ENCODE results near the gene NTN4. TPM values are rescaled to one million over a fixed set of nuclear protein-coding genes. Genes with fewer than 3 reads are reported as not detected.

NTN4 gene
- total RNA-seq, 1 experiment from 2014 or later, result 0.17 TPM

- Histone ChIP-seq H3K27ac (ENCODE audit: insufficient read length, low read depth, low read length) (no peak overlapping the region), H3K4me2 (ENCODE audit: insufficient read depth, insufficient read length, low read length) (no peak overlapping the region), H3K14ac (ENCODE audit: insufficient read depth, low read length) (no peak overlapping the region), H3K18ac (ENCODE audit: insufficient read length, low read depth, low read length) (no peak overlapping the region), H4K20me1 (ENCODE audit: control insufficient read depth, insufficient read depth, insufficient read length) (no peaks in the 10 kb centered on the region), H3K23ac (ENCODE audit: insufficient read length, low read depth, low read length) (no peak overlapping the region), H2BK5ac (ENCODE audit: insufficient read length, low read length) (no peak overlapping the region), H3T11ph (ENCODE audit: low read length) (no peak overlapping the region), H2AK5ac (ENCODE audit: insufficient read length, low read length) (no peak overlapping the region), H3K9me3 (ENCODE audit: control insufficient read depth, low read depth, low read length) (no peaks in the 10 kb centered on the region), H2BK12ac (ENCODE audit: insufficient read length, low read depth, low read length) (no peak overlapping the region), H4K5ac (ENCODE audit: insufficient read length, low read depth, low read length) (no peak overlapping the region), H3K56ac (ENCODE audit: insufficient read length, low read depth, low read length) (no peak overlapping the region), H3K27me3 (ENCODE audit: insufficient read depth, low read length) (no peaks in the 10 kb centered on the region), H3K4ac (ENCODE audit: low read depth, low read length) (no peak overlapping the region), H2AFZ (ENCODE audit: low read length) (no peak overlapping the region), H3K79me2 (ENCODE audit: insufficient read depth, low read length) (no peaks in the 10 kb centered on the region), H3K79me1 (ENCODE audit: insufficient read depth, low read depth, low read length, poor library complexity, severe bottlenecking) (no peaks in the 10 kb centered on the region), H2BK15ac (ENCODE audit: low read depth, low read length) (no peak overlapping the region), H4K8ac (replicated peaks; ENCODE audit: insufficient read length, low read depth, low read length) (no peak overlapping the region), H3K23me2 (ENCODE audit: insufficient read length, low read depth, low read length, poor library complexity, severe bottlenecking) (no peaks in the 10 kb centered on the region), H2BK20ac (ENCODE audit: low read depth, low read length, poor library complexity, severe bottlenecking) (no peak overlapping the region), H4K91ac (ENCODE audit: insufficient read length, low read depth, low read length) (no peak overlapping the region), H3K4me1 (ENCODE audit: insufficient read depth, low read length) (no peaks in the 10 kb centered on the region), H3K9ac (ENCODE audit: extremely low read depth, insufficient read length, low read length) (no peak overlapping the region), H2BK120ac (ENCODE audit: low read depth, low read length, poor library complexity, severe bottlenecking) (no peak overlapping the region)
- Mint-ChIP-seq H3K27ac (no peak overlapping the region), H3K36me3 (ENCODE audit: insufficient read depth in 1 of 3, low read depth in 3 of 3) (no peaks in the 10 kb centered on the region; a peak in 2 of 7 replicates), H3K4me3 (no peak overlapping the region), H3K4me1 (no peaks in the 10 kb centered on the region), H3K9me3 (peaks cover 3 to 7% of the 10 kb centered on the region in 2 experiments; a peak in 3 of 5 replicates), H3K27me3 (ENCODE audit: low read depth) (no peaks in the 10 kb centered on the region)
- WGBS (ENCODE audit: extremely low coverage, insufficient read length, low lambda C conversion rate), result no CpG with 5 or more reads among the region's 3 CpGs
- no peak for TF ChIP-seq CTCF (conservative IDR thresholded peaks at IDR 0.05)
- no peak for DNase-seq
Observed at GRCh38 chr12:95804291-95804690, 13.7 kb upstream of the NTN4 start.
